Hematopoietic multipotent progenitor cell treated with erythropoietin and hydrocortisone succinate and interleukin-3 and kit ligand, for 6 days (in vitro differentiated cells): ENCODE measurements around the gene SPATA13.
"Not testable (repeated sequence)": the region's sequence is repeated elsewhere in the genome, so short reads cannot be mapped to it uniquely, and the experiment has no call there.

Experiments used
- DNase-seq: peaks from one replicate; pipeline ENCODE4 v3.0.0-alpha.2; 2015

Gene SPATA13

DNA sequence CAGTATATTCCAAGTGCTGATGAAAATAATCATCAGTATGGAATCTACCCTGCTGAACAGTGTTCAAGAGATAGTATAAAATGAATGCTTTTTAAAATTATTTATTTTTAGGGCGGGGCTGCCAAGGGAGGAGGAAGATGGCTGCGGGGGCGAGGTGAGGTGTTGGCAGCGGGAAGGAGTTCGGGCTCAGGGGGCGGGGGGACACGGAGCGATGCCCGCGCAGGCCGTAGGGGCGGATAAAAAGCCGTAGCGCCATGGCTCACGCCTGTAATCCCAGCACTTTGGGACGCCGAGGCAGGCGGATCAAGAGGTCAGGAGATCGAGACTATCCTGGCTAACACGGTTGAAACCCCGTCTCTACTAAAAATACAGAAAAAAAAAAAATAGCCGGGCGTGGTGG, 167.1 kb downstream of the SPATA13 start:
- DNase-seq, result not testable (repeated sequence)

DNA sequence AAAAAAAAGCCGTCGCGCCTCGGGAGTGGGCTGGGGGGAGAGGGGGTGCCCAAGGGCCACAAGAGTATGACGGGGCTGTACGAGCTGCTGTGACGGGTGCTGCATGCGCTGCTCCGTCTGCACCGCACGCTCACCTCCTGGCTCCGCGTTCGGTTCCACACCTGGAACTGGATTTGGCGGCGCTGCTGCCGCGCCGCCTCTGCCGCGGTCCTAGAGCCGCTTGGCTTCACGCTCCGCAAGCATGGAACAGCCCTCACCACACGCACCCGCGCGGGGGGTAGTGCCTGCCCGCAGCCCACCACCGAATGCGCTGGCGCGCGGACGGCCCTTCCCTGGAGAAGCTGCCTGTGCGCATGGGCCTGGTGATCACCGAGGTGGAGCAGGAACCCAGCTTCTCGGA, 167.6 kb downstream of the SPATA13 start:
- no peak for DNase-seq

DNA sequence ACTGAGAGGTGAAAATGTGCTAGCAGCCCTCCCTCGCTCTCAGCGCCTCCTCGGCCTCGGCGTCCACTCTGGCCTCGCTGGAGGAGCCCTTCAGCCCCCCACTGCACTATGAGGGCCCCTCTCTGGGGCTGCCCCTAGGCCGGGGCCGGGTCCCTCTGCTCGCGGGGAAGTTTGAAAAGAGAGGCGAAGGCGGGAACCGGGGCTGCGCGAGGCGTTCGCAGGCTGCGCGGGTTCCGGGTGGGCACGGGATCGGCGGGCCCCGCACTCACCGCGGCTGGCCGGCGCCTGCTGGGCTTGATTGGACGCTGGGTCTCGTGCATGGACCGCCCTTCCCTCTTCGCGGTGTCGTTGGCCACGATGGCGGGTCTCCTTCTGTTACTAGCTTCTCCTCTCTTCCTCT, 178.2 kb downstream of the SPATA13 start:
- DNase-seq, result no peak

DNA sequence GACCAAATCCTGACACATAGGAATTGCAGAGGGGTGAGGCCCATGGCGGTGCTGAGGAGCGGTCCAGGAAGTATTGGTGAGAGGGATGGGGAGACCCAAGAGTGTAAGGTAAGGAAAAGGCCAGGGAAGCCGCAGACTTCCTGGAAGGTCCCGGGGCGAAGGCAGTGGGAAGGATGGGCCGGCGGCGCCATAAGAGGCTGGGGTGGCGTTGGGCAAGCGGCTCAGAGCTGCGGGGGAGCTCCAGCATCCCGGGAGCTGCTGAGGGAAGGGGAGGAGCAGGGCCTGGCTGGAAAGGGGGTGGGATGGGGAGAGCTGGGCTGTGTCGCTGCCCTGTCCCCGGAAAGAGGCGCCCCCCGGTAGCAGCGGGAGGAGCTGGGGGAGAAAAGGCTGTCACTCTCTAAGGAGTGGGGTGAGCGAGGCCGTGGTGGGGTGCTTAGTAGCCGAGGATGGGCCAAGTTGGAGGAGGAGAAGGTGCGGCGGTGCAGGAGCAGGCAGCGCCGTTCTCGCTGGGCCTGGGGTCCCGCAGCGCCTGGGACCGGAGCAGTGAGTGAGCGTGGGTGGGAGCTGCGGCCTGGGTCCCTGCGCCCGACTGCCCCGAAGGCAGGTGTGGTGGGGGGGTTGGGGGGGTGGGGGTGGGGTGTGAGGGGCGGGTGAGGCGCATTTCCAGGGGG, 179.6 kb downstream of the SPATA13 start:
- no peak for DNase-seq

DNA sequence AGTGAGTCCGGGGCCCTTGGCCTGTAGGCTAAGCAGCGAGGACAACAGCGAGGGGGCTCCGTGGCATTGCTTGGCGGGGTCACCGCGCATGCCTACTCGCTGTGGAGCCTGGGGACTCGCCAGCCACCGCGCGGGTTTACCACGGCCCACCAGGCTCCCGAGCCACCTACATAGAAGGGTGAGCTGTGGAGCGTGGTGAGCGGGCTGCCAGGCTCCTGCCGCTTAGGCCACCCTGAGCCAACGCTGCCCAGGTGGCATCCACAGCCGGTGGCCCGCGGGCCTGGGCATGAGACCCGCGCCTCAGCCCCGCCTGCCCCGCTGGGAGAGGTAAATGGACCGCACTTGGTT, 180.1 kb downstream of the SPATA13 start:
- no peak for DNase-seq

DNA sequence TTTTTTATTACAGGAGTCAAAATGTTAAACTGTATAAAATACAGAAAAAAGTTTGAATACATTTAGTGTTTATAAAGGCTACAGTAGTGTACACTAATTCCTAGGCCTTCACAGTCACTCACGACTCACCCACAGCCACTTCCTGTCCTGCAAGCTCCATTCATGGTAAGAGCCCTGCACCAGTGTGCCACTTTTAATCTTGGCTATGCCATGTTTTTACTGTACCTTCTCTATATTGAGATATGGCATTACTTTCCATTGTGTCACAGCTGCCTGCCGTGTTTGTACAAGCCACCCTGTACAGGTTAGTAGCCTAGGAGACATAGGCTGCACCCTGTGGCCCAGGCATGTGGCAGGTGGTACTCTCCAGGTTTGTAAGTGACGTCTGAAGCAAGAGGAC, 180.9 kb downstream of the SPATA13 start:
- DNase-seq, result peak; percentile 2

DNA sequence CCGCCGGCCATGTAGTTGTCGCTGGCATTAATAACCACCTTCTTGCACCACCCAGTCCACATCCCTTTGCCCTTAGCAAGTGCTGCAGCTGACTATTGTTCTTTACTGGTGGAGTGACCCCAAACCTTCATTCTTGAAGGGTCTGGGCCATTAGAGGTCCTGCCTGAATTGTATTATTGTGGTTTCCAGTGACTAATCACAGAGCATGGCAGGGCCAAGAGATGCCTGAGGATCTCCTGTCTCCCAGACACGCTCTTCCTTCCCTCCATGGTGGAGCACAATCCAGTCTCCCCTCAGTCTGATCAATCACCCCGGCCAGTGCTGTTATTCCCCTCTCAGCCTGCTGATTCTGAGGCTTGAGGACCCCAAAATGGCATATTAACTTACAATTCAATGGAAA, 187.9 kb downstream of the SPATA13 start:
- DNase-seq, result no peak

DNA sequence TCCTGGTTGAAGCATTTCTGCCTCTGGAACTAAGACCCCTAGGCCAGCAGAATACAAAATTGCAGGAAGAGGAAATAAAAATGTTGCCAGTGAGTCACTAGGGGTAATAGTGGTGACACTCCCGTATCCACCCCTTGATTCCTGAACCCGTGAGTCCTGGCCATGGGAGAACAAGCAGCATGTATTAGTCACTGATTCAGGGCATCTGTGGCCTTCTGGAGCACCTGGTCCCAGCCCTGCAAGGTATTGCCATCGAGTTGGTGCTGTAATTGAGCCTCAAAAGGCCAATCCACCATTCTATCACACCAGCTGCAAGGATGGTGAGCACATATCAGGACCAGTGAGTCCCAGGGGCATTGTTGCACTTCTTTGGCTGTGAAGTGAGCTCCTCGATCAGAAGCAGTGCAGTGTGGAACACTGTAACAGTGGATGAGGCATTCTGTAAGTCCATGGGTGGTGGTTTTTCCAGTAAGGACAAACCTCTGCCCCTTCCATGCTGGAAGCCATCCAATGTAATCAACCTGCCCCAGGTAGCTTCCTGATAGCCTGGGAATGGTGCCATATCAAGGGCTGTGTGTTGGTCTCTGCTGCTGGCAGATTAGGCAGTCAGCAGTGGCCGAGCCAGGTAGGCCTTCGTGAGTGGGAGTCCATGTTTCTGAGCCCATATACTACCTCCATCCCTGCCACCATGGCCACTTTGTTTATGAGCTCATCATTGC, 188.4 kb downstream of the SPATA13 start:
- no peak for DNase-seq

DNA sequence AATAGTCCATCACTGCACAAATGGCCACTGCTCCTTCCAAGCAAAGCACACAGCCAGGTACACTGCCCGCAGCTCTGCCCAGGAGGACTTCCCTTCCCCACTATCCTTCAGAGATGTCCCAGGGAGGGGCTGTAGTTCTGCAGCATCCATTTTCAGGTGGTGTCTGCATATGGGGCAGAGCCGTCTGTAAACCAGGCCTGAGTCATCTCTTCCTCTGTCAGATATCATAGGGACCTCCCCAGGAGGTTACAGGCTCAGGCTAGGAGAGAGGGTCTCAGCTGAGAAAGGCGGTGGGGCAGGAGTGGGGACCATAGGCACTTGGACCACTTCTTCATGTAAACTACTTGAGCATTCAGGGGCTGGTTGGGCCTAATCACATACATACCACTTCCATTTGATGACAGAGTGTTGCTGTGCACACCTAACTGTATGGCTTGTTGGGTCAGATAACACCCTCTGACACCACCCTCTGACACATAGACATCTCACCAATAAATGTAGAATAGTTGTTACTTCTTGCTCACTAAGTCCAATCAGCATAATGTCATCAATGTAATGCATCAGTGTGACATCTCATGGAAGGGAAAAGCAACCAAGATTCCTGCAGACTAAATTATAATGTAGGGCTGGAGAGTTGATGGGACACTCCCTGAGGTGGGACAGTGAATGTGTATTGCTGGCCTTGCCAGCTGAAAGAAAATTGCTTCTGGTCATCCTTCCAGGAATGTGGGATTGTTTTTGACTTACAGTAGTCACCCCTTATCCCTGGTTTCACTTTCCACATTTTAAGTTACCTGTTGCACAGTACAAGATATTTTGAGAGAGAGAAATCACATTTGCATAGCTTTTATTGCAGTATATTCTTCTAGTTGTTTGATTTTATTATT, 189.5 kb downstream of the SPATA13 start:
- not testable (repeated sequence) for DNase-seq

DNA sequence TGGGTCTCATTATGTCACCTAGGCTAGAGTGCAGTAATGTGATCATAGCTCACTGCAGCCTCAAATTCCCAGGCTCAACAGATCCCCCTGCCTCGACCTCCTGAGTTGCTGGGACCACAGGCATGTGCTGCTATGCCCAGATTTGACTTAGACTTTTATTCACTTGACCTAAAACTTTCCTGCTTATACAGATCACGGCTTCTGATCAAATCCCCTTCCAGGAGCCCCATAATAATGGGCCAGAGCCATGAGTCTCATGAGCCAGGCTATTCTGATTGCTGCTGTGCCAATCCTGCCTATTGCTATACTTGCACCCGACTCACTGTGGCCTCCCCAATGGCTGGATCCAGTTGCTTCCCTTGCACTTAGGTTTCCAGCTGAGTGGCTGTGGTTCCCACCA, 190.9 kb downstream of the SPATA13 start:
- no peak for DNase-seq

DNA sequence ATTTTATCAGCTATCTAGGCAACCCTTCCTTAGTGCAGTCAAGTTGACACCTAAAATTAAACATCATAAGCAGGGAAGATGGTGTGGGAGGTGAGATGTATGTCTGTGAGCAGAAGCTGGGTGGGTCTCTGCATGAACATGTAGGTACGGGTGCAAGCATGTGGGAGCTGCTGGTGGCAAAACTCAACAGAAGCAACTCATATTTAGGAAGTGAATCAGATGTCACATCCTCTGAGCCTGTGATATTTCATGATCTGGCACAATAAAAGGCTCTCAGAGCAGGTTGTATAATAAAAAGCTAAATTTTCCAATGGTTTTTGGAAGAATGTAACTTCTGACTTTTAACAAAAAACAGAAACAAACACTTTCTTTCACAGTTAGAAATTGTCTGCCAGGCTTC, 193.2 kb downstream of the SPATA13 start:
- DNase-seq, result no peak

DNA sequence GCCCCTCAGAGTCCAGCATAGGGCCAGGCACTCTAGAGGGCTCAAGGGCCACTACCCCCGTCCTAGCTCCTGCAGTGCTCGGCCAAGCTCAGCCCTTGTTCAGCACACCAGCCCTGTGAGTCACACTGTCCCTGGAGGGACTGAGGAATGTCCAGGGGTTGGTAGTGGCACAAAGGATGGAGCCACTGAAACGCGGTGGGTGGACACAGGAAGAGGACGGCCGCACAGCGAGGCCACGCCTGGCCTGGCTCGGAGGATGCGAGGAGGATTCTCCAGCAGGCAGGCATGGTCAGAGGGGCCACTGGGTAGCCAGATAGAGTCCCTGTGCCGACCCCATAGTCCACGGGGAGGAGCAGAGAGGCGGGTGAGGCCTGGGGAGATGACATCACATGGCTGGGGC, 194.6 kb downstream of the SPATA13 start:
- no peak for DNase-seq

DNA sequence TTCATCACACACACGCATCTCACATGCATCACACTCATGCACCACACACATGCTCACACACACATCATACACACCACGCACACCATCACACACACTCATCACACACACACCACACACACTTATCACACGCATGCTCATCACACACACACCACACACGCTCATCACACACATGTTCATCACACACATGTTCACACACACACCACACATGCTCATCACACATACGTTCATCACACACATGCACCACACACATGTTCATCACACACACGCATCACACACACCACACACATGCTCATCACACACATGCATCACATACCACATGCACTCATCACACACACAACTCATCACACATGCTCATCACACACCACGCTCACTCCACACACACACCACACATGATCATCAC, 195.8 kb downstream of the SPATA13 start:
- DNase-seq, result no peak
